ENCODE results near the gene PRELP. TPM values are rescaled to one million over a fixed set of nuclear protein-coding genes. Genes with fewer than 3 reads are reported as not detected.

The PRELP gene
- total RNA-seq, 4 donors from 2014 or later, result 16.1 to 65.0 (median 20.7) TPM

DNA sequence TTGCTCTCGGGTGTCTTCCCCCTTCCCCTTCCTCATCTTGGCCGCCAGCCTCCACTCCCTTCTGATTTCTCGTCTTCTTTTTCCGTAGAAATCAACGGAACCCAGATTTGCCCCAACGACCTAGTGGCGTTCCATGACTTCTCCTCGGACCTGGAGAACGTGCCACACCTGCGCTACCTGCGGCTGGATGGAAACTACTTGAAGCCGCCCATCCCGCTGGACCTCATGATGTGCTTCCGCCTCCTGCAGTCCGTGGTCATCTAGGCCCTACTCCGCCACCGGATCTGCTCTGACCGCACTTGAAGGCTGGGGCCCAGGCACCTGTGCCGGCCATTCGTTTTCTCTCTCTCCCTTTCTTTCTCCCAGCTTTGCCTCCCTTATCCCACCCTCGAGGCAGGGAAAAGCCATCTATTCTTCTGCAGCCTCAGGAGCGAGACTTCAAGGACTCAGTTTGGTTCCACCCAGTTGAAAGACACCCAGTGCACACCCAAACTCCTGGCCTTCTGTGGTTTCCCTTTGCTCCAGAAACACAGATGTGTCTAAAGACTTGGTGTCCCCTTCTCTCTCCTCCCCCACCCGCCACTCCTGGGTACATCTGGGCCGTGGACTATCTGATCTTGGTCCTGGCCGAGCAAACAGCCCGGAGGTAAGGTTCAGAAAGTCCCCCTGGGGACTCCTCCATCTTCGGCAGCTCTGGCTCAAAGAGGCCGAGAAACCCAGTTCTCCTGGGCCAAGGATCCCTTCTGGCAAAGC lies 11.2 kb downstream of the PRELP start:
- no peak for TF ChIP-seq POLR2A (IDR thresholded peaks at IDR 0.05)
- TF ChIP-seq, protein P1, sequence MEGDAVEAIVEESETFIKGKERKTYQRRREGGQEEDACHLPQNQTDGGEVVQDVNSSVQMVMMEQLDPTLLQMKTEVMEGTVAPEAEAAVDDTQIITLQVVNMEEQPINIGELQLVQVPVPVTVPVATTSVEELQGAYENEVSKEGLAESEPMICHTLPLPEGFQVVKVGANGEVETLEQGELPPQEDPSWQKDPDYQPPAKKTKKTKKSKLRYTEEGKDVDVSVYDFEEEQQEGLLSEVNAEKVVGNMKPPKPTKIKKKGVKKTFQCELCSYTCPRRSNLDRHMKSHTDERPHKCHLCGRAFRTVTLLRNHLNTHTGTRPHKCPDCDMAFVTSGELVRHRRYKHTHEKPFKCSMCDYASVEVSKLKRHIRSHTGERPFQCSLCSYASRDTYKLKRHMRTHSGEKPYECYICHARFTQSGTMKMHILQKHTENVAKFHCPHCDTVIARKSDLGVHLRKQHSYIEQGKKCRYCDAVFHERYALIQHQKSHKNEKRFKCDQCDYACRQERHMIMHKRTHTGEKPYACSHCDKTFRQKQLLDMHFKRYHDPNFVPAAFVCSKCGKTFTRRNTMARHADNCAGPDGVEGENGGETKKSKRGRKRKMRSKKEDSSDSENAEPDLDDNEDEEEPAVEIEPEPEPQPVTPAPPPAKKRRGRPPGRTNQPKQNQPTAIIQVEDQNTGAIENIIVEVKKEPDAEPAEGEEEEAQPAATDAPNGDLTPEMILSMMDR (IDR thresholded peaks at IDR 0.05), result no peak
- intact Hi-C loops (cut with DNase I; ENCODE audit: low total_unique reads), result loop anchor here (2.0 to 5.0 kb wide), 2 partner anchors 148 to 214 kb away; no protein-coding TSS in a partner anchor
- 78 to 80% methylated on average over 28 of the region's 28 CpGs for WGBS, 2 donors
- no peak for DNase-seq (ENCODE audit: low spot score in 2 of 2)
- no peak overlapping the region for H3K4me3 ChIP-seq (ENCODE audit: low read depth, poor library complexity, severe bottlenecking)

DNA sequence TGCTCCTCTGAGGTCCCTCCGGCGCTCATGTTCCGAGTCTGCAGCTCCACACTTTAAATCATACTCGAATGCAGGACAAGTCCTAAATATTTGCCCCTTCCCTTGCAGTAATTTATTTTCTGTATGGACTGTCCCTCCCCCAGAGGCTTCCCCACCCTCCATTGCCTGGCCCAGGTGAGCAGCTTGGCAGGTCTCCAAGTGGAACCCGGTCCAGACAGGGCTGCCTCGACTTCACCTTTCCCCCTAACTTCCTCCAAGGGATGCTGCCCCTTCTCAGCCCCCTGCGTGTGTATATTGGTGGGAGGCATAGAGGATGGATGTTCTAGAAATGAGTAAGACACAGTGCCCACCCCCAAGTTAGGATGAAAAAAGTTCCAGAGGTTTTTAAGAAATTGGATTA lies 12.9 kb downstream of the PRELP start:
- no peak for DNase-seq (ENCODE audit: low spot score in 2 of 2)
- intact Hi-C loops (cut with DNase I; ENCODE audit: low total_unique reads), result loop anchor here (5.0 kb wide), 1 partner anchor 216 kb away; no protein-coding TSS in a partner anchor
- H3K4me3 ChIP-seq (ENCODE audit: low read depth, poor library complexity, severe bottlenecking), result no peak overlapping the region
- 76 to 77% methylated on average over 7 of the region's 7 CpGs for WGBS, 2 donors
- TF ChIP-seq, protein P1 (IDR thresholded peaks at IDR 0.05), result no peak
- no peak for TF ChIP-seq POLR2A (IDR thresholded peaks at IDR 0.05)

DNA sequence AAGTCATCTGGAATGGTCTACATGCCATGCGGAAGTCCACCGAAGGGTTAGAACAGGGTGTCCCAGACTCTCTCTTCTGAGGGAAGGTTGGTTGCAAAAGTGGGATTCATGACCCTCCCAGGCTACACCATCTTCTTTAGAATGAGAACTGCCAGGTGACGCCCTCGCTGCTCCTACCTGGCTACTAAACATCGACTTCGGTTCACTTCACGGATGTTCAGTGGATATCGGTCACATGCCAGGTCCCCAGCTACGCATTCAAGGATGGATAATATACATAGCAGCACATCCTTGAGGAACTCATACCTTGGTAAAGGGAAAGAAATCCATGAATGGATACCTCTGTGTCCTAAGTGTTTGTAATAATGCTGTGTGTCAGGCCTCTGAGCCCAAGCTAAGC lies 15.0 kb downstream of the PRELP start:
- no peak for DNase-seq (ENCODE audit: low spot score in 2 of 2)
- no peak for TF ChIP-seq POLR2A (IDR thresholded peaks at IDR 0.05)
- 93 to 96% methylated on average over 9 of the region's 9 CpGs for whole genome bisulfite sequencing, 2 donors
- no peak overlapping the region for H3K4me3 ChIP-seq (ENCODE audit: low read depth, poor library complexity, severe bottlenecking)
- intact Hi-C loops (cut with DNase I; ENCODE audit: low total_unique reads), result no loop called here

DNA sequence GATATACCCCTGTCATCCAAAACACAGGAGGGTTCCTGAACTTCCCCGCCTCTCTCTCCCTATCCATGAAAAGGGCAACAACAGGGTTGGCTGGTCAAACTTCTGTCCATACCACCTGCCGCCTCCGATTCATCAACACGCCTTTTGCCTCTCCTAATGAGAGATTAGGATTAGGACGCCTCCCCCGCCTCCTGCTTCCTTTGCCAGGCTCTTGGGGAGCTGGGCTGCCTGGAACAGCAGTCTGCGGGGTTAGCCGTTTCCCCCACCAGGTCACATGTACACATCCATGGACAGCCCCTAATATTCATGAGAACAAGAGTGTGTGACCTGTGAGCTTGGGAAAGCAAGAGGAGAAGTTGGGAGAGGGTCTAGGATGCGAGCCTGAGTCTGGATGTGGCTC lies 16.1 kb downstream of the PRELP start:
- 68 to 72% methylated on average over 9 of the region's 9 CpGs for WGBS, 2 donors
- intact Hi-C loops (cut with DNase I; ENCODE audit: low total_unique reads), result no loop called here
- TF ChIP-seq POLR2A (IDR thresholded peaks at IDR 0.05), result no peak
- TF ChIP-seq, protein P1 (IDR thresholded peaks at IDR 0.05), result no peak
- no peak overlapping the region for H3K4me3 ChIP-seq (ENCODE audit: low read depth, poor library complexity, severe bottlenecking)
- no peak for DNase-seq (ENCODE audit: low spot score in 2 of 2)

DNA sequence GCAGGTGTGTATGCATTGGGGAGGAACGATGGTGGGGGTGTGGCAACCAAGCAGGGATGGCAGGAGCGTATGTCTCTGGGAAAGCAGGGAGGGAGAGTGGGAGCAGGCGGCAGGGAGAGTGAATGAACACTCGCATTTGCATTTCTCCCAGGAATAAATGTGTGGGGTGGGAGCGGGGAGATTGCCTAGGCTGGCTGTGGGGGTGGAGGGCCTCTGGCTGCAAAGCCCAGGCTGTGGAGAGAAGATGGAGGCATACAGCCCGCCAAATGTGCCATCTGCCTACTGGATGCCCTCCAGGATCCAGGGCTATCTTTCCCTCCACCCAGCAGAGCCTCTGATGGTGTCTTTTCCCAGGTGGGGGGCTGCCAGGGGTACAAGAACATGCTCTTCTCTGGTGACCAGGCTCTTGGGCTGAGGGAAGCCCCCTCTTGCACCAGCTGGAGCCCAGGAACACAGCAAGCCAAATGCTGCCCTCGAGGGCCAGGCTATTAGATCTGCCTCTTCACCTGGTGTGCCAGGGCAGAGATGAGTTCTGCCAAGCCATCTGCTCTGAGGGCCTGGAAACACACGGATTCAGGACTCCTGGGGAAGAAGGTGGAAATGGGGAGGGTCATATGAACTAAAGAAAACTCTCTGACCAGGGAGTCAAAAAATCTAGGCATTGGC lies 16.6 kb downstream of the PRELP start:
- no peak overlapping the region for H3K4me3 ChIP-seq (ENCODE audit: low read depth, poor library complexity, severe bottlenecking)
- intact Hi-C loops (cut with DNase I; ENCODE audit: low total_unique reads), result no loop called here
- TF ChIP-seq, protein P1 (IDR thresholded peaks at IDR 0.05), result no peak
- TF ChIP-seq POLR2A (IDR thresholded peaks at IDR 0.05), result no peak
- 30 to 47% methylated on average over 7 to 8 of the region's 8 CpGs for WGBS, 2 donors
- no peak for DNase-seq (ENCODE audit: low spot score in 2 of 2)

DNA sequence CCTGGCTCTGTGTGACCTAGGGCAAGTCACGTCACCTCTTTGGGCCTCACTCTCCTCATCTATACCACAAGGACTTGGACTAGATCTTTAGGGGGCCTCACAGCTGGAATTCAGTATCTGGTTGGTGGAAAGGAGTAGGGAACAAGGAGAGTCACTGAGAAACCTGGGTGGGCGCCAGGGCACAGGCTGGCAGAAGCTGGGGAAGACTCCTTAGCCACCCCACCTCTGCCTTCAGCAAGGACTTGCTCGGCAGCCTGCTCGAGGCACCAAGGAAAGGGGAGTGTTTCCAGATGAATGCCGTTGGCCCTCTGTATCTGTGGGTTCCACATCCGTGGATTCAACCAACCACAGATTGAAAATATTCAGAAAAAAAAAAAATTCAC lies 17.1 kb downstream of the PRELP start:
- TF ChIP-seq POLR2A (IDR thresholded peaks at IDR 0.05), result no peak
- TF ChIP-seq, protein P1 (IDR thresholded peaks at IDR 0.05), result no peak
- DNase-seq (ENCODE audit: low spot score in 2 of 2), result no peak
- WGBS, 2 donors, result 50 to 58% methylated on average over 6 of the region's 6 CpGs
- no peak overlapping the region for H3K4me3 ChIP-seq (ENCODE audit: low read depth, poor library complexity, severe bottlenecking)
- intact Hi-C loops (cut with DNase I; ENCODE audit: low total_unique reads), result no loop called here

All from lower leg skin (tissue), 4 donors.